Chondrocyte (in vitro differentiated cells): ENCODE measurements around the gene PDZD2. TPM values are rescaled to one million over a fixed set of nuclear protein-coding genes. Genes with fewer than 3 reads are reported as not detected.

Experiments
- DNase-seq: peaks from one replicate; pipeline ENCODE4 v3.0.0; 2021; ENCODE audit warnings: mixed read lengths, low spot score
- H3K27ac Mint-ChIP-seq: one replicate; pipeline ENCODE4 v1.8.0; 2021; ENCODE audit warnings: mild to moderate bottlenecking, moderate library complexity, mixed read lengths; ENCODE audit not compliant: unreplicated experiment
- H3K27me3 Mint-ChIP-seq: 2 replicates; pipeline ENCODE4 v1.8.0; 2021; ENCODE audit warnings: low read depth, mixed read lengths
- H3K36me3 Mint-ChIP-seq: 2 replicates; pipeline ENCODE4 v1.8.0; 2021; ENCODE audit warnings: low read depth, mixed read lengths
- H3K4me1 Mint-ChIP-seq: 2 replicates; pipeline ENCODE4 v1.8.0; 2021; ENCODE audit warnings: low read depth, mild to moderate bottlenecking, mixed read lengths
- H3K4me3 Mint-ChIP-seq: one replicate; pipeline ENCODE4 v1.8.0; 2021; ENCODE audit warnings: mild to moderate bottlenecking, moderate library complexity, mixed read lengths; ENCODE audit not compliant: unreplicated experiment
- H3K9me3 Mint-ChIP-seq: 2 replicates; pipeline ENCODE4 v1.8.0; 2021; ENCODE audit warnings: low read depth, mixed read lengths
- total RNA-seq: library from RNA; stranded (reverse); gene quantifications from 3 replicates; pipeline ENCODE4 v1.2.1, GENCODE V29; 2021
- TF ChIP-seq, protein P1 (sequence below): fragments of 200-600 bp; sonication (generic); IDR thresholded peaks from 2 replicates; pipeline ENCODE4 v1.5.0; 2021; ENCODE audit warnings: antibody characterized with exemption, mild to moderate bottlenecking, moderate library complexity

The PDZD2 gene
- total RNA-seq, 1 donor from 2014 or later, result 30.9 TPM

- Mint-ChIP-seq H3K27me3 (peaks cover 25% of the 10 kb centered on the region), H3K9me3 (no peaks in the 10 kb centered on the region), H3K4me3 (no peak overlapping the region)
Measured at GRCh38 chr5:31635446-31635845, 3.5 kb upstream of the PDZD2 start.

DNA sequence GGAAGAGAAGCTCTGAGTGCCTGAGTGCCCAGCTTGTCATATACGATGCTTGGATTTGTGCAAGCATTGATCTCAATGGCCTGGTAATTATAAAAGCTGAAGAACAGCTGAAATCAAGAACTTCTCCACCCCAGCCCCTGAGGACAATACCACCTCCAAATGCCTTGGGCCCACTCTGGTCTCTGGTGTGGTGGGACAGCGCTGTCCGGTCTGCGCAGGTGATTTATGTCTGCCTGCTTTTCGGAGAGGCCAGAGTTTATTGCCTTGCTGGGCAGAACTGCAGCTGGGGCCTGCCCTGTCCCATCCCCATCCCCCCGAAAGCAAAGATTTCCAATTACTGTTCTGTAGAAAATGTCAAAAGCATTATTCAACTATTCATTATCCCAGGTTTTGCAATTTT, 1.1 kb upstream of the PDZD2 start:
- TF ChIP-seq, protein P1, sequence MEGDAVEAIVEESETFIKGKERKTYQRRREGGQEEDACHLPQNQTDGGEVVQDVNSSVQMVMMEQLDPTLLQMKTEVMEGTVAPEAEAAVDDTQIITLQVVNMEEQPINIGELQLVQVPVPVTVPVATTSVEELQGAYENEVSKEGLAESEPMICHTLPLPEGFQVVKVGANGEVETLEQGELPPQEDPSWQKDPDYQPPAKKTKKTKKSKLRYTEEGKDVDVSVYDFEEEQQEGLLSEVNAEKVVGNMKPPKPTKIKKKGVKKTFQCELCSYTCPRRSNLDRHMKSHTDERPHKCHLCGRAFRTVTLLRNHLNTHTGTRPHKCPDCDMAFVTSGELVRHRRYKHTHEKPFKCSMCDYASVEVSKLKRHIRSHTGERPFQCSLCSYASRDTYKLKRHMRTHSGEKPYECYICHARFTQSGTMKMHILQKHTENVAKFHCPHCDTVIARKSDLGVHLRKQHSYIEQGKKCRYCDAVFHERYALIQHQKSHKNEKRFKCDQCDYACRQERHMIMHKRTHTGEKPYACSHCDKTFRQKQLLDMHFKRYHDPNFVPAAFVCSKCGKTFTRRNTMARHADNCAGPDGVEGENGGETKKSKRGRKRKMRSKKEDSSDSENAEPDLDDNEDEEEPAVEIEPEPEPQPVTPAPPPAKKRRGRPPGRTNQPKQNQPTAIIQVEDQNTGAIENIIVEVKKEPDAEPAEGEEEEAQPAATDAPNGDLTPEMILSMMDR, result no peak
- Mint-ChIP-seq H3K4me1 (peaks cover 14% of the 10 kb centered on the region), H3K36me3 (no peaks in the 10 kb centered on the region), H3K27me3 (peaks cover 12% of the 10 kb centered on the region), H3K4me3 (no peak overlapping the region), H3K27ac (no peak overlapping the region), H3K9me3 (no peaks in the 10 kb centered on the region)
- DNase-seq, result no peak

More at GRCh38 chr5:31635446-31635845, 3.5 kb upstream of the PDZD2 start:
- Mint-ChIP-seq H3K36me3 (no peaks in the 10 kb centered on the region), H3K4me1 (peaks cover 14% of the 10 kb centered on the region), H3K27ac (no peak overlapping the region)
- TF ChIP-seq, protein P1, result no peak
- DNase-seq, result no peak

- peaks cover 14% of the 10 kb centered on the region for H3K4me1 Mint-ChIP-seq
- peaks cover 12% of the 10 kb centered on the region for H3K27me3 Mint-ChIP-seq
- DNase-seq, result no peak
- H3K36me3 Mint-ChIP-seq, result no peaks in the 10 kb centered on the region
- TF ChIP-seq, protein P1, result no peak
- no peak overlapping the region for H3K27ac Mint-ChIP-seq
- H3K9me3 Mint-ChIP-seq, result no peaks in the 10 kb centered on the region
- H3K4me3 Mint-ChIP-seq, result peak overlapping the region; percentile 84
Measured at GRCh38 chr5:31638345-31638744, 586 bp upstream of the PDZD2 start.

- H3K9me3 Mint-ChIP-seq, result no peaks in the 10 kb centered on the region
- peaks cover 14% of the 10 kb centered on the region for H3K4me1 Mint-ChIP-seq
- H3K4me3 Mint-ChIP-seq, result peak overlapping the region; percentile 58
- DNase-seq, result no peak
- H3K36me3 Mint-ChIP-seq, result no peaks in the 10 kb centered on the region
- H3K27ac Mint-ChIP-seq, result no peak overlapping the region
- TF ChIP-seq, protein P1, result no peak
- peaks cover 17% of the 10 kb centered on the region for H3K27me3 Mint-ChIP-seq
Measured at GRCh38 chr5:31639481-31640411, 815 bp downstream of the PDZD2 start.

DNA sequence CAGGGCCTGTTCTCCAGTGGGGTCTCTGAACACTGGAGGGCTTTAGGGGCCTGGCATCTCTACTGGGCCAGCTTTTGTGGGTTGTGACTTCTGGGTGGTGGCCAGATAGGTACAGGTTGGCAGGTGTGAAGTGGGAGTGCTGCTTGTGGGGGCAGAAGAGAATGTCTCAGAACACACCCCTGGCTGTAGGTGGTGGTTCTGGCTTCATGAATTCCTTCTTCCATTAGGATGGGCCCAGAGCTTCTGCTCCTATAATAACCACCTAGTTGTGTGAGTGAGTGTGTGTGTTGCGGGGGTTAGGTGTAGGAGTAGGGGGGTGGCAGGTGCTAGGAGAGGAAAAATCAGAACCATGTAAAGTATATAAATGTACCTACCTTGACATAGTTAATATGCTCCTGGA, 1.6 kb downstream of the PDZD2 start:
- H3K36me3 Mint-ChIP-seq, result no peaks in the 10 kb centered on the region
- H3K27me3 Mint-ChIP-seq, result peaks cover 19% of the 10 kb centered on the region
- no peaks in the 10 kb centered on the region for H3K9me3 Mint-ChIP-seq
- peaks cover 14% of the 10 kb centered on the region for H3K4me1 Mint-ChIP-seq
- DNase-seq, result no peak
- TF ChIP-seq, protein P1, result no peak
- no peak overlapping the region for H3K4me3 Mint-ChIP-seq
- H3K27ac Mint-ChIP-seq, result no peak overlapping the region
